PFSK-1 (cell line): Measurements from ENCODE around the gene OR2V1.

Experiments used
- FOXP2 ChIP-seq: optimal IDR thresholded peaks from 2 replicates; pipeline ENCODE3; 2011; ENCODE audit warnings: borderline replicate concordance, control low read depth, inconsistent platforms; ENCODE audit not compliant: insufficient read depth; ENCODE audit errors: extremely low read length, extremely low read depth
- POLR2AphosphoS5 ChIP-seq: IDR thresholded peaks from 2 replicates; pipeline ENCODE4 v1.6.1; 2012; ENCODE audit warnings: low read depth, mild to moderate bottlenecking, control low read depth, low read length, moderate library complexity
- SIN3A ChIP-seq: IDR thresholded peaks from 2 replicates; pipeline ENCODE4 v1.6.1; 2012; ENCODE audit warnings: mild to moderate bottlenecking, low read length, moderate library complexity, borderline replicate concordance; ENCODE audit not compliant: insufficient read depth
- TAF1 ChIP-seq: IDR thresholded peaks from 2 replicates; pipeline ENCODE4 v1.6.1; 2012; ENCODE audit warnings: low read length, control low read depth, borderline replicate concordance; ENCODE audit not compliant: insufficient read depth
- TF ChIP-seq, protein P1 (sequence below), 2 experiments: IDR thresholded peaks; 2 replicates each; pipeline versions ENCODE4 v1.6.1 to v1.8.0; 2011 to 2012; ENCODE audit warnings: low read depth in 2 of 2, low read length in 2 of 2, control low read depth in 1 of 2, inconsistent platforms in 1 of 2, mild to moderate bottlenecking in 1 of 2, moderate library complexity in 1 of 2; ENCODE audit not compliant: insufficient read depth in 1 of 2

The OR2V1 gene

DNA sequence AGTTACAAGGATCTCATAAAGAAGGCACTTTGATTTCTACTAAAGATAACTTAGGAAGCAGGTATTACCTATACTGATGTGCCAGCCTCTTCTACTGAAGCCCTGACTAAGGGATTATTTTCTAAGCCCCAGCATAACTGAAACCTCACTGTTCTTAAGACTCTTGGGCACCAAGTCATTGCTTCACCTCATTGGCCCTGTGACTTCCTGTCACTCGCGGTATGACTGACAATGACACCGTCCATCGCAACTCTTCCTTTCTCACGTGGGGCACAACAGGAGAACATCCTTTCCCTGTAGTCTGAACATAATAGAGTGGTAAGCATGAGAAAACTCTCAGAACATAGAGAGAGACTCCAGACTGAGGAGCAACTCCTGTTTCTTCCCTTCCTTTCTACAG lies 22.8 kb upstream of the OR2V1 start:
- TF ChIP-seq, protein P1, sequence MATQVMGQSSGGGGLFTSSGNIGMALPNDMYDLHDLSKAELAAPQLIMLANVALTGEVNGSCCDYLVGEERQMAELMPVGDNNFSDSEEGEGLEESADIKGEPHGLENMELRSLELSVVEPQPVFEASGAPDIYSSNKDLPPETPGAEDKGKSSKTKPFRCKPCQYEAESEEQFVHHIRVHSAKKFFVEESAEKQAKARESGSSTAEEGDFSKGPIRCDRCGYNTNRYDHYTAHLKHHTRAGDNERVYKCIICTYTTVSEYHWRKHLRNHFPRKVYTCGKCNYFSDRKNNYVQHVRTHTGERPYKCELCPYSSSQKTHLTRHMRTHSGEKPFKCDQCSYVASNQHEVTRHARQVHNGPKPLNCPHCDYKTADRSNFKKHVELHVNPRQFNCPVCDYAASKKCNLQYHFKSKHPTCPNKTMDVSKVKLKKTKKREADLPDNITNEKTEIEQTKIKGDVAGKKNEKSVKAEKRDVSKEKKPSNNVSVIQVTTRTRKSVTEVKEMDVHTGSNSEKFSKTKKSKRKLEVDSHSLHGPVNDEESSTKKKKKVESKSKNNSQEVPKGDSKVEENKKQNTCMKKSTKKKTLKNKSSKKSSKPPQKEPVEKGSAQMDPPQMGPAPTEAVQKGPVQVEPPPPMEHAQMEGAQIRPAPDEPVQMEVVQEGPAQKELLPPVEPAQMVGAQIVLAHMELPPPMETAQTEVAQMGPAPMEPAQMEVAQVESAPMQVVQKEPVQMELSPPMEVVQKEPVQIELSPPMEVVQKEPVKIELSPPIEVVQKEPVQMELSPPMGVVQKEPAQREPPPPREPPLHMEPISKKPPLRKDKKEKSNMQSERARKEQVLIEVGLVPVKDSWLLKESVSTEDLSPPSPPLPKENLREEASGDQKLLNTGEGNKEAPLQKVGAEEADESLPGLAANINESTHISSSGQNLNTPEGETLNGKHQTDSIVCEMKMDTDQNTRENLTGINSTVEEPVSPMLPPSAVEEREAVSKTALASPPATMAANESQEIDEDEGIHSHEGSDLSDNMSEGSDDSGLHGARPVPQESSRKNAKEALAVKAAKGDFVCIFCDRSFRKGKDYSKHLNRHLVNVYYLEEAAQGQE (IDR thresholded peaks at IDR 0.05; ENCODE audit: insufficient read depth in 1 of 2, low read depth in 2 of 2, low read length in 2 of 2), result no peak
- no peak for TF ChIP-seq POLR2AphosphoS5
- no peak for TF ChIP-seq SIN3A
- no peak for TF ChIP-seq TAF1
- no peak for TF ChIP-seq FOXP2

DNA sequence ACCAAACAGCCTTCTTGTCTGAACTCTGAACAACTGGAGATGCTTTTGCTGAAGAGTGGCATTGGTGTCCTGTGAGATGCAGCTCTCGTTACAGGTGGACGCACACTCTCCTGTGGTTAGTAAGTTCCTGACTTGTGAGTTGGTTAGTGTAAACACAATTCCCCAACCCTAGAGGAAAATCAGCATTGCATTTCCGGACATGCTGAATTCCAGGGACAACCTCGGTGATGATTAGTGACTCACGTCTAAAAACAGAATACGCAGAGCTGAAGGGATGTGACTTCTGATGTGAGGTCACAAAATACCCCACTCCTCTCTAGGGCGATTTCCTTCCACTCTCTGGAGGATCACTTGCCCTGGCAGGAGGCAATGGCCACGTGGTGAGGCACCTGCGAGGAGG lies 21.4 kb upstream of the OR2V1 start:
- TF ChIP-seq POLR2AphosphoS5 (no peak), FOXP2 (no peak), TAF1 (no peak), SIN3A (no peak)
- TF ChIP-seq, protein P1 (IDR thresholded peaks at IDR 0.05; ENCODE audit: insufficient read depth in 1 of 2, low read depth in 2 of 2, low read length in 2 of 2), result no peak

DNA sequence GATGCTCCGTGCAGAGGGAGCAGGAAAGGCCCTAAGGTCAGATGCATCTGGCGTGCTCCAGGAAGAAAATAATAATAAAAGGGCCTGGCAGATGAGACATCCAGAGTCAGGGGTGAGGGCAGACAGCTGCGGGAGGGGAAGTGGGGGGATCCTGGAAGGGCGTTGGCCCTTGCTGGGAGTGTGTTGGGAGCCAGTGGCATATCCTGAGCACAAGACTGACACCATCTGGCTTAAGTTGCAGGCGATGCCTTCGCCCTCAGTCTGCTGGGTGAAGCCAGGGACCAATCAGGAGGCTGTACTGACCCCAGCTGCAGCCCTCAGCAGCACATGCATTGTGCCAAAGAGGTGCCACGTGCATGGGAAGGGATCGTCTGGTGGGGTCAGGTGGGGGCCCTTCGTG lies 20.2 kb upstream of the OR2V1 start:
- TF ChIP-seq SIN3A, result no peak
- TF ChIP-seq, protein P1 (IDR thresholded peaks at IDR 0.05; ENCODE audit: insufficient read depth in 1 of 2, low read depth in 2 of 2, low read length in 2 of 2), result no peak
- no peak for TF ChIP-seq TAF1
- no peak for TF ChIP-seq POLR2AphosphoS5
- no peak for TF ChIP-seq FOXP2

DNA sequence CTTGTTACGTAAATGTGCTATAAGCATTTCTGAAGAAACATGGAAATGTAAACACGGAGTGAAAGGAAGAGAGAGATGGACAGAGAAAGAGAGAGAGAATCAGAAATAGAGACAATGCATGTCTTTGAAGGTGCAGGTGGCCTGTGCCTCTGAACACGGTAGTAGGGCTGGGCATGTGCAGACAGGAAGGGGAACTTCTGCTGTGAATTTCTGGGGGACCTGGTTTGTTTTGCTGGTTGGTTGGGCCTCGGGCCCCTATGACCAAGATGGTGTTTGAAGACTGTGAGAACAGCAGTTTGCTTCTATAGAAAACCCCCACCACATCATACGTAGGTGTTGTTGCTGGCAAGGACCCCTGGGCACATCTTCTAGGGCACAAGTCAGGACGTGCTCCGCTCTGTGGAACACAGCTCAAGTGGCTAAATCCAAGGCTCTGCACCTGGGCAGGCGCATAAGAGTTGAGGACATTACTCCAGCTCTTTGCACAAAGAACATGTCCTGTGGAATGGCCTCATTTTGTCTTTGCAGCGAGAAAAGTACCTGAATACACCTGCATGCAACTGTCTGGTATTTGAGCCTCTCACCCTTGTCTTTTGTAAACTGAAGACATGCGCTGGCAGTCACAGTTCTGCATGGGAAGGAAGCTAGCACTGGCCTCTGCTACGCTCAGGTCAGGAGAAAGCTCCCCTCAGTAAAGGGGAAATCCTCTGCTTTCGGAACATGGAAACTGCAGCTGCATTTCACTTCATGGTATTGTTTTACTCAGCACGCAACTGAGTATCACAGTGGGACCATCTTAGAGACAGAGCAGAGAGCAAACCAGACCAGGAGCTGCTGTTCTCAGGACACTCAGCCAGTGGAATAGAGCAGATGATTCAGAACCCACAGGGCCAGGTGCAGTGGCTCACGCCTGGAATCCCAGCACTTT lies 19.1 kb upstream of the OR2V1 start:
- no peak for TF ChIP-seq SIN3A
- TF ChIP-seq TAF1, result no peak
- TF ChIP-seq, protein P1 (IDR thresholded peaks at IDR 0.05; ENCODE audit: insufficient read depth in 1 of 2, low read depth in 2 of 2, low read length in 2 of 2), result no peak
- TF ChIP-seq POLR2AphosphoS5, result no peak
